ENCODE results near the gene PLCB2.

PLCB2 gene

GRCh38 chr15:40293006-40293405 is 14.7 kb downstream of the PLCB2 start:
- TF ChIP-seq CTCF (IDR thresholded peaks at IDR 0.05; ENCODE audit: borderline replicate concordance, extremely low read depth, low read length, poor library complexity, severe bottlenecking) (no peak), EZH2 (IDR thresholded peaks at IDR 0.05; ENCODE audit: borderline replicate concordance, low read depth, low read length, severe bottlenecking) (no peak)
- no peak overlapping the region for H3K4me3 ChIP-seq (ENCODE audit: low read depth in 1 of 2, low read length in 2 of 2)
- no peaks in the 10 kb centered on the region for H3K79me2 ChIP-seq (ENCODE audit: insufficient read depth, low read length)
- no peak for DNase-seq
- no peaks in the 10 kb centered on the region for H3K36me3 ChIP-seq (ENCODE audit: insufficient read depth, low read length)
- H3K4me2 ChIP-seq (ENCODE audit: insufficient read depth, low read length): no peak overlapping the region
- no peaks in the 10 kb centered on the region for H3K27me3 ChIP-seq (ENCODE audit: insufficient read depth, low read length, poor library complexity)
- no peaks in the 10 kb centered on the region for H3K4me1 ChIP-seq (ENCODE audit: insufficient read depth, low read length)
- no peaks in the 10 kb centered on the region for H3K9me3 ChIP-seq (ENCODE audit: insufficient read depth, low read length, severe bottlenecking)
- H3K27ac ChIP-seq (ENCODE audit: low read length): no peak overlapping the region
- no peaks in the 10 kb centered on the region for H4K20me1 ChIP-seq (ENCODE audit: insufficient read depth, low read length)
- no peak overlapping the region for H2AFZ ChIP-seq (ENCODE audit: low read depth, low read length)
- ATAC-seq (ENCODE audit: insufficient read depth, low read depth): no peak
- no peak overlapping the region for H3K9ac ChIP-seq (ENCODE audit: low read depth, low read length)

- no peaks in the 10 kb centered on the region for H4K20me1 ChIP-seq (ENCODE audit: insufficient read depth, low read length)
- no peak overlapping the region for H2AFZ ChIP-seq (ENCODE audit: low read depth, low read length)
- no peak for DNase-seq
- H3K4me1 ChIP-seq (ENCODE audit: insufficient read depth, low read length): no peaks in the 10 kb centered on the region
- no peak overlapping the region for H3K27ac ChIP-seq (ENCODE audit: low read length)
- no peak for ATAC-seq (ENCODE audit: insufficient read depth, low read depth)
- no peak for TF ChIP-seq EZH2 (IDR thresholded peaks at IDR 0.05; ENCODE audit: borderline replicate concordance, low read depth, low read length, severe bottlenecking)
- no peak for TF ChIP-seq CTCF (IDR thresholded peaks at IDR 0.05; ENCODE audit: borderline replicate concordance, extremely low read depth, low read length, poor library complexity, severe bottlenecking)
- no peak overlapping the region for H3K4me2 ChIP-seq (ENCODE audit: insufficient read depth, low read length)
- no peaks in the 10 kb centered on the region for H3K27me3 ChIP-seq (ENCODE audit: insufficient read depth, low read length, poor library complexity)
- H3K9ac ChIP-seq (ENCODE audit: low read depth, low read length): no peak overlapping the region
- H3K9me3 ChIP-seq (ENCODE audit: insufficient read depth, low read length, severe bottlenecking): no peaks in the 10 kb centered on the region
- no peak overlapping the region for H3K4me3 ChIP-seq (ENCODE audit: low read depth in 1 of 2, low read length in 2 of 2)
- no peaks in the 10 kb centered on the region for H3K36me3 ChIP-seq (ENCODE audit: insufficient read depth, low read length)
- no peaks in the 10 kb centered on the region for H3K79me2 ChIP-seq (ENCODE audit: insufficient read depth, low read length)
These were observed 15.5 kb downstream of the PLCB2 start for GRCh38 chr15:40292246-40292645.

- no peak overlapping the region for H3K9ac ChIP-seq (ENCODE audit: low read depth, low read length)
- H3K4me3 ChIP-seq (ENCODE audit: low read depth in 1 of 2, low read length in 2 of 2): no peak overlapping the region
- ATAC-seq (ENCODE audit: insufficient read depth, low read depth) (no peak), DNase-seq (no peak)
- H3K79me2 ChIP-seq (ENCODE audit: insufficient read depth, low read length): no peaks in the 10 kb centered on the region
- H3K4me2 ChIP-seq (ENCODE audit: insufficient read depth, low read length): no peak overlapping the region
- TF ChIP-seq CTCF (IDR thresholded peaks at IDR 0.05; ENCODE audit: borderline replicate concordance, extremely low read depth, low read length, poor library complexity, severe bottlenecking) (no peak), EZH2 (IDR thresholded peaks at IDR 0.05; ENCODE audit: borderline replicate concordance, low read depth, low read length, severe bottlenecking) (no peak)
- H3K36me3 ChIP-seq (ENCODE audit: insufficient read depth, low read length): no peaks in the 10 kb centered on the region
- H3K27ac ChIP-seq (ENCODE audit: low read length): no peak overlapping the region
- no peaks in the 10 kb centered on the region for H3K27me3 ChIP-seq (ENCODE audit: insufficient read depth, low read length, poor library complexity)
- no peaks in the 10 kb centered on the region for H4K20me1 ChIP-seq (ENCODE audit: insufficient read depth, low read length)
- H3K4me1 ChIP-seq (ENCODE audit: insufficient read depth, low read length): no peaks in the 10 kb centered on the region
- H2AFZ ChIP-seq (ENCODE audit: low read depth, low read length): no peak overlapping the region
- no peaks in the 10 kb centered on the region for H3K9me3 ChIP-seq (ENCODE audit: insufficient read depth, low read length, severe bottlenecking)
These were observed 16.7 kb downstream of the PLCB2 start for GRCh38 chr15:40290918-40291574.
